ENCODE results near the gene MCU.

- TF ChIP-seq CTCF (conservative IDR thresholded peaks at IDR 0.05; ENCODE audit: low read depth, low read length) (no peak), EZH2 (IDR thresholded peaks at IDR 0.05; ENCODE audit: borderline replicate concordance, low read depth, low read length, poor library complexity, severe bottlenecking) (no peak)
Observed at GRCh38 chr10:72887043-72887442, 195.1 kb downstream of the MCU start.

Measured in A673 (cell line).